ENCODE data around the gene SALL2. TPM values are rescaled to one million over a fixed set of nuclear protein-coding genes. Genes with fewer than 3 reads are reported as not detected.

SALL2 gene
- 10 to 100 TPM in 2 of 4 donors, 1 to 10 TPM in 2; 8.5 to 11.7 (median 9.3) TPM for total RNA-seq

DNA sequence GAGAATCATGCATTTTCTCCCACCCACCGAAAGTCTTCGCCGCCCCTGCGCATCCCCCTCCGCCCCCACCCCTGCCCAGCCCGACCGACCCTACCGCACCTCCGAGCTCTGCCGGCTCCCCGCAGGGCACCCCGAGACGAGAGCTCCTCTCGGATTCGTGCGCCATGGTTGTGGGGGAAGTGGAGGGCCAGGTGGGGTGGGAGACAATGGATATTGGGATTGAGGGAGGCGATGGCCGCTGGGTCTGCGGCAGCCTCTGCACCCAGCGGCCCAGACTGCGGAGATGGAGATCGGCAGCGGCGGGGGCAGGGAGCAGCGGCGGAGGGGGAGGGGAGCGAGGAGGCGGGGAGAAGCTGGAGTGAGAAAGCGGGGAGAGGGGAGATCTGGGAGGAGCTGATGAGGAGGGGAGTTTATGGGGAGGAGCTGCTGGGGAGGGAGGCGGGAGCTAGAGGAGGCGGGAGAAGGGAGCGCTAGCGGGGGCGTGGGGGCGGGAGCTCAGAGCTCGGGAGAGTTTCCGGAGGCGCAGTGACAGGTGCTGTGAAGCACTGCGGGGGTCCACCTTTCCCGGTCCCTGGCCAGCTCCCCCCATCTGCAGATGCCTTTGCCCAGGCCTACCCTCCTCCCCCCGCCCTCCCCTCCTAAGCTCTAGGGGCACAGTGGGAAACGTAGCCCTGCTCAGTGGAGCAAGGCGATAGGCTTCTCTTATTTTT lies at the start of gene SALL2:
Gene SALL2, minus strand, starts transcription at position 385 of the 710 bp plus-strand sequence. Its CDS starts 219 bp downstream, at position 166.
- Histone ChIP-seq H3K4me3 (peak within 1 kb of the TSS; percentile 56 to 90 (median 73)), H3K4me1 (peaks cover 0 to 22% (median 7%) of the 10 kb centered on the region in 4 donors), H3K36me3 (peaks cover 0 to 35% (median 0%) of the 10 kb centered on the region in 3 donors), H3K27ac (peak within 1 kb of the TSS; percentile 51 to 89 (median 77)), H3K27me3 (no peaks in the 10 kb centered on the region), H3K9me3 (no peaks in the 10 kb centered on the region)
- no peak for TF ChIP-seq POLR2A (IDR thresholded peaks at IDR 0.05)
- no peak for TF ChIP-seq EP300 (IDR thresholded peaks at IDR 0.05)
- TF ChIP-seq, protein P1, sequence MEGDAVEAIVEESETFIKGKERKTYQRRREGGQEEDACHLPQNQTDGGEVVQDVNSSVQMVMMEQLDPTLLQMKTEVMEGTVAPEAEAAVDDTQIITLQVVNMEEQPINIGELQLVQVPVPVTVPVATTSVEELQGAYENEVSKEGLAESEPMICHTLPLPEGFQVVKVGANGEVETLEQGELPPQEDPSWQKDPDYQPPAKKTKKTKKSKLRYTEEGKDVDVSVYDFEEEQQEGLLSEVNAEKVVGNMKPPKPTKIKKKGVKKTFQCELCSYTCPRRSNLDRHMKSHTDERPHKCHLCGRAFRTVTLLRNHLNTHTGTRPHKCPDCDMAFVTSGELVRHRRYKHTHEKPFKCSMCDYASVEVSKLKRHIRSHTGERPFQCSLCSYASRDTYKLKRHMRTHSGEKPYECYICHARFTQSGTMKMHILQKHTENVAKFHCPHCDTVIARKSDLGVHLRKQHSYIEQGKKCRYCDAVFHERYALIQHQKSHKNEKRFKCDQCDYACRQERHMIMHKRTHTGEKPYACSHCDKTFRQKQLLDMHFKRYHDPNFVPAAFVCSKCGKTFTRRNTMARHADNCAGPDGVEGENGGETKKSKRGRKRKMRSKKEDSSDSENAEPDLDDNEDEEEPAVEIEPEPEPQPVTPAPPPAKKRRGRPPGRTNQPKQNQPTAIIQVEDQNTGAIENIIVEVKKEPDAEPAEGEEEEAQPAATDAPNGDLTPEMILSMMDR (IDR thresholded peaks at IDR 0.05), result no peak
- 0 to 1% methylated on average over 24 to 43 of the region's 43 CpGs for WGBS, 2 donors
- peak; percentile 33 to 54 for DNase-seq (ENCODE audit: low spot score in 2 of 2)

DNA sequence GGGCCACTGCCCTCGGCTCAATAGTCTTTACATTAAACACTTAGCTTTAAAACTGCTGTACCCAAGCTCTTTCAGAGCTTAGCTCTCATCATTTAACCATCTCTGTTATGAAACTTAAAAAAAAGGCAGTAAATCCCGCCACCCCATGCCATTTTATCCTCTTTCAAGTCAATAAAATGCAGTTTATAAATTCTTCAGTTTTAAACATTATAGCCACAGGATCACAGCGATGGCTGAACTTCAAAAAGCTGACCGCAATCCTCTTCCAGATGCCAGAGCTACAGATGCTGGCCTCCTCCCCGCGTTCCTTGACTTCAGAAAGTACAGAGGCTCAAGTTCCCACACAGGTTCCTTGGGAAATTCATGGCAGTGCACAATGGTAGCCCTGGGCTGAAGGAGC lies 49.5 kb upstream of the SALL2 start:
- no peaks in the 10 kb centered on the region for H3K27me3 ChIP-seq
- TF ChIP-seq, protein P1 (IDR thresholded peaks at IDR 0.05), result no peak
- TF ChIP-seq POLR2A (IDR thresholded peaks at IDR 0.05) (no peak), EP300 (IDR thresholded peaks at IDR 0.05) (no peak)
- no peaks in the 10 kb centered on the region for H3K36me3 ChIP-seq
- peaks cover 0 to 12% (median 0%) of the 10 kb centered on the region in 4 donors for H3K9me3 ChIP-seq
- WGBS, 2 donors, result 59% methylated on average over 6 of the region's 6 CpGs
- H3K4me3 ChIP-seq, result no peak overlapping the region
- no peaks in the 10 kb centered on the region for H3K4me1 ChIP-seq
- no peak overlapping the region for H3K27ac ChIP-seq
- no peak for DNase-seq (ENCODE audit: low spot score in 2 of 2)

DNA sequence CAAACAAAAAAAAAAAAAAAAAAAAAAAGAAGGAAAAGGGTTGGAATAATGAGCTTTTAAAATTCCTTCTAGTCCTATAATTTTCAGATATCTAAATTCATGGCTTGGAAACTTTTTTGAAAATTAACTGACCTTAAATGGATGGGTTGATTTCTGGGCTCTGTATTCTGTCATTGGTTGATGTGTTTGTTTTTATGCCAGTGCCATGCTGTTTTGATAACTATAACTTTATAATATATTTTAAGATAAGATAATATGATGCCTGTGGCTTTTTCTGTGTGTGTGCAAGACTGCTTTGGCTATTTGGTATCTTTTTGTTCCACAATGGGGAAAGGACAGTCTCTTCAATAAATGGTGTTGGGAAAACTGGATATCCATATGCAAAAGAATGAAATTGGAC lies 46.5 kb upstream of the SALL2 start:
- TF ChIP-seq EP300 (IDR thresholded peaks at IDR 0.05), result no peak
- TF ChIP-seq, protein P1 (IDR thresholded peaks at IDR 0.05), result no peak
- no peak for TF ChIP-seq POLR2A (IDR thresholded peaks at IDR 0.05)
- no peak for DNase-seq (ENCODE audit: low spot score in 2 of 2)
- Histone ChIP-seq H3K4me3 (no peak overlapping the region), H3K27ac (no peak overlapping the region), H3K4me1 (no peaks in the 10 kb centered on the region), H3K9me3 (peaks cover 0 to 12% (median 0%) of the 10 kb centered on the region in 4 donors), H3K27me3 (no peaks in the 10 kb centered on the region), H3K36me3 (no peaks in the 10 kb centered on the region)

DNA sequence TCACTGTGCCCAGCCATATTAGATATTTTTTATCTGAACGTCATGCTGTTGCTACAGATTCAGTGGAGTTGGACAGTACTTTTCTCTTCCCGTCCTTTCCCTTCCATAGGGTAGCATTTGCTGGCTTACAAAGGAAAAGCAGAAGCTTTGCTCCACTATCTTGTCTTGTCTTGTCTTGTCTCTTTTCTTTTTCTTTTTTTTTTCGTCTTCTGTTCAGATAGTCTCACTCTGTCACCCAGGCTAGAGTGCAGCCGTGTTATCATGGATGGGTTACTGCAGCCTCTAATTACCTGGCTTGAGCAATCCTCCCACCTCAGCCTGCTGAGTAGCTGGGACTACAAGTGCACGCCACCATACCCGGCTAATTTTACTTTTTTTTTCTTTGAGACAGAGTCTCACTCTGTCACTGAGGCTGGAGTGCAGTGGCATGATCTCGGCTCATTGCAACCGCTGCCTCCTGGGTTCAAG lies 32.6 kb upstream of the SALL2 start:
- no peaks in the 10 kb centered on the region for H3K36me3 ChIP-seq
- H3K4me1 ChIP-seq, result peaks cover 0 to 19% (median 2%) of the 10 kb centered on the region in 4 donors
- WGBS, 2 donors, result 83 to 85% methylated on average over 8 of the region's 8 CpGs
- DNase-seq (ENCODE audit: low spot score in 2 of 2), result no peak
- H3K9me3 ChIP-seq, result no peaks in the 10 kb centered on the region
- no peak overlapping the region for H3K27ac ChIP-seq
- H3K27me3 ChIP-seq, result no peaks in the 10 kb centered on the region
- no peak overlapping the region for H3K4me3 ChIP-seq
- TF ChIP-seq EP300 (IDR thresholded peaks at IDR 0.05), result no peak
- no peak for TF ChIP-seq POLR2A (IDR thresholded peaks at IDR 0.05)
- TF ChIP-seq, protein P1 (IDR thresholded peaks at IDR 0.05), result no peak

Data from tibial nerve (tissue), 4 donors.